DMS153 treated with DMSO at 0.1 percent for 48 hours (cell line): ENCODE data around the gene KCNJ5.
"Not testable (repeated sequence)": the region's sequence is repeated elsewhere in the genome, so short reads cannot be mapped to it uniquely, and the experiment has no call there.

ENCODE experiments used
- DNase-seq: peaks from one replicate; lab custom pipeline; 2025; ENCODE audit not compliant: unreplicated experiment; lab: John Stamatoyannopoulos, UW

KCNJ5 gene

DNA sequence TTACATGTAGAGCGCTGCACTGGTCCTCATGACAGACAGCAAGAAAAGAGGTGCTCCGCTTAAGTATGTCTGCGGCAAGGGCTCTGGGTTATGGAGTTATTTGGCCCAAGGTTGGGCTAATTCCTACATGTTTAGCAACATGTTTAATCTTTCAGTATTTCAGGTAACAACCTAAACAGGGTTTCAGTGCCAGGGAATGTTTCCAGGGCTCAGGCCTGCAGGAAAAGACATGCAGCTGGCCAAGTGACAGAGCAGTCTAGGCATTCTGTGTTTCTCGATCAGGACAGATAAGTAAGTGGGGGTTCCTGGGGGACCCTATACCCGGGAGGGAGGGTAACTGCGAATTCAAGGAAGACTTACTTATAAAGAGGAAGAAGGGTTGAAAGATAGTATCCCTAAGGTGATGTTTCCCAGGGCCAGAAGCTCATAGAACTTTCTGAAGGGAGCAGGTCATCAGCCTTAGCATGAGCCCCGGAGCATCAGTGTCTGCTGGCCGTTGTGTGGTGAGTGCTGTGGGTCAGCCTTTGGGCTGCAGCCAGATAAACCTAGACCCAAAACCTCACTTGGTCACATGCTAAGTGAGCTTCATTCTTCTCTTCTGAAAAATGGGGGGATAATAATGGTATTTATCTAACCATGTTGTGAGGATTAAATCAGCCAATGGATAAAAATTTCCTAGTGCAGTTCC is 18.4 kb downstream of the KCNJ5 start:
- DNase-seq, result no peak

DNA sequence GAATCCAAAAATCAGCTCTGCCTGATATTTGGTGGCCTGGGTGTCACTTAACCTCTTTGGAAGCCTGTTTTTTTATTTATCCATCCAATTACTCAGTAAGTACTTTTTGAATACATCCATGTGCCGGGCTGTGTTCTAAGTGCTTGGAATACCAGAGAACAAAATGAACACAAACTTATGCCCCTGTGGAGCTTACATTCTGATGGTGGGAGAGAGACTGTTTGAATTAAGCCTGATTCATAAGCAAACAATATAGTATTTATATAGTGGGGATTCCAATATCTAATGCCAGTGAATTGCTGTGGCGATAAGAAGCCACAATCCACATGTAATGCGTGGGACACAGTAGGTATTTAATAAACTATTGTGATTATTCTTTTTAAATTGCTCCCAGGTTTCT is 19.4 kb downstream of the KCNJ5 start:
- no peak for DNase-seq

DNA sequence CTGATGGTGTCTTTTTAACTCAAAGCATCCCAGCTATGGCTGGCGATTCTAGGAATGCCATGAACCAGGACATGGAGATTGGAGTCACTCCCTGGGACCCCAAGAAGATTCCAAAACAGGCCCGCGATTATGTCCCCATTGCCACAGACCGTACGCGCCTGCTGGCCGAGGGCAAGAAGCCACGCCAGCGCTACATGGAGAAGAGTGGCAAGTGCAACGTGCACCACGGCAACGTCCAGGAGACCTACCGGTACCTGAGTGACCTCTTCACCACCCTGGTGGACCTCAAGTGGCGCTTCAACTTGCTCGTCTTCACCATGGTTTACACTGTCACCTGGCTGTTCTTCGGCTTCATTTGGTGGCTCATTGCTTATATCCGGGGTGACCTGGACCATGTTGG is 20.1 kb downstream of the KCNJ5 start:
- DNase-seq, result no peak

DNA sequence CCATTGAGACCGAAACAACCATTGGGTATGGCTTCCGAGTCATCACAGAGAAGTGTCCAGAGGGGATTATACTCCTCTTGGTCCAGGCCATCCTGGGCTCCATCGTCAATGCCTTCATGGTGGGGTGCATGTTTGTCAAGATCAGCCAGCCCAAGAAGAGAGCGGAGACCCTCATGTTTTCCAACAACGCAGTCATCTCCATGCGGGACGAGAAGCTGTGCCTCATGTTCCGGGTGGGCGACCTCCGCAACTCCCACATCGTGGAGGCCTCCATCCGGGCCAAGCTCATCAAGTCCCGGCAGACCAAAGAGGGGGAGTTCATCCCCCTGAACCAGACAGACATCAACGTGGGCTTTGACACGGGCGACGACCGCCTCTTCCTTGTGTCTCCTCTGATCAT is 20.5 kb downstream of the KCNJ5 start:
- DNase-seq, result no peak

DNA sequence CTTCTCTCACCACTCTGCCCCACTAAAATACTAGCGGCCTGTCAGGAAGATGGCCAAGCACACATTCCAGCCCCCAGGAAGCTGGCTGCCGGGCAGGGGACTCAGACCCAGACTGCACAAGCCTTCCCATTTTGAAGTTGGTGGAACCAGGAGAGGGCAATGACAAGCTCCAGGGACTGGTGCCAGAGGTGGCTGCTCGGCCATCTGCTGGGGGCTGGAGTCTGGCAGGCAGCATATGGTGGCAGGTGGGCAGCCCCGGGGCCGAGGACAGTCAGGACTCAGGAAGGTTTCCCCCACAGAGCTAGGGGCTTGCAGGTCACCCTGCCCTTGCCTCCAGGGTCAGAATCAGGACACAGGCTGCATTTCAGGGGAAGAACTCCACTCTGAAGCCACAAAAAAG is 22.6 kb downstream of the KCNJ5 start:
- DNase-seq, result no peak

DNA sequence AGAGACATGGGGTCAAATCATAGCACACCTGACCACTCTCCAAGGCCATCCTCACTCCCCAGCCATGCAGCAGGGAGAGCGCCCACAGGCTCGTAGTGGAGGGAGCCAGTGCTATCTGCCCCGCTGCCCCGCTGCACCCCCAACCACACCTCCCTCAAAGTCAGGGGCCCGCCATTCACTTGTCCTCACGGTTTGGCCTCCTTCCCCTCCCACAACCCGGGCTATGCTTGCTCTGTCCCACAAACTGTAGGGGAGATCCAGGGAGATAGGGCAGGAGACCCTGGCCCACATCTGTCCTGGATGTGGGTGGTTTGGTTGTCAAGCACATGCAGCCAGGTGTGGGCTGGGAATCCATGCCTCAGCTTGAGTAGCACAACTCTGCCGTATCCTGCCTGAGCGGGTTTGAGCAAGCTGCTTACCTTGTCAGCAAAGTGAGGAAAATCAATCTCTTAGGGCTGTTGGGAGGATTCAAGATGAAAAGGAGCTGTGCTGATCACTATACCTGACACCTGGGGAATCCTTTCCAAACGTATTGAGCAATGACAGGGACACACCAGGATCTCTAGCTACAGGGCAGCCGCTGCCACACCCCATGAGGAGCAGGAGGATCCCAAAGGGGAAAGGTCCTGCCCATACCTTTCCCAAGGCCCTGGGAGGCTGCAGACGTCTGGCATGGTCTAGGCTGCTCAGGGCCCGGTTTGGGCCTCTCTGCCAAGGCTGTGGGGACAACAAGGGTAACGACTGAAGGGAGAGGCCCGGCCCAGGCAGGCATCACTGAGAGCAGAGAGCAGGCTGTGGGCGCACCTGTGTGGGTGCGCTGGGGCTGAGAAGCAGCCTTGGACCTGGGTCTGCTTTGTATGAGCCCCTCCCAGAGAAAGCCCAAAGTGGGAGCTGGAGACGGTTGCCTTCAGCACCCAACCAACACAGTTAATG is 23.3 kb downstream of the KCNJ5 start:
- DNase-seq, result no peak

DNA sequence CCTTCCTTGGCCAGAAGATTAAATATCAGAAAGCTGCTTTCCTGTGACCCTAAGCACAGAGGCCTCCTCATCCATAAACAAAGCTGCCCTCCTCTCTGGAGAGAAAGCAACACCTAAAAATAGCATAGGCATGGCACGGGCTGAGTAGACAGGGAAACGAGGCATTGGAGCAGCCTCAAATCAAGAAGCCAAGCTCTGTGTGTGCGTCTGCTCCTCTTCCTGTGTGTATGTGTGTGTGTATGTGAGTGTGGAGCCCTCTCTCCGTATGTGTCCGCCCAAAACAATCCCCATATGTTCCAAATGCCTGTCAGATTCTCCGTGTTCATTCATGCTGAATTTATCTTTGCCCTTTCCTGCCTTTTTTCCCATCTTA is 24.0 kb downstream of the KCNJ5 start:
- no peak for DNase-seq

DNA sequence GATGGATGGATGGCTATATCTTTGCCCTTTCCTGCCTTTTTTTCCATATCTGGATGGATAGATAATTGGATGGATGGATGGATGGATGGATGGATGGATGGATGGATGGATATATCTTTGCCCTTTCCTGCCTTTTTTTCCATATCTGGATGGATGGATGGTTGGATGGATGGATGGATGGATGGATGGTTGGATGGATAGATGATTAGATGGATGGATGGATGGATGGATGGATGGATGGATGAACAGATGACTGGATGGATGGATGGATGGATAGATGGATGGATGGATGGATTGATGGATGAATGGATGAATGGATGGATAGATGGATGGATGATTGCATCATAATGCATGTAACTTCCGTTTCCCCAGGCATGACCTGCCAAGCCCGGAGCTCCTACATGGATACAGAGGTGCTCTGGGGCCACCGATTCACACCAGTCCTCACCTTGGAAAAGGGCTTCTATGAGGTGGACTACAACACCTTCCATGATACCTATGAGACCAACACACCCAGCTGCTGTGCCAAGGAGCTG is 24.9 kb downstream of the KCNJ5 start:
- DNase-seq, result no peak

DNA sequence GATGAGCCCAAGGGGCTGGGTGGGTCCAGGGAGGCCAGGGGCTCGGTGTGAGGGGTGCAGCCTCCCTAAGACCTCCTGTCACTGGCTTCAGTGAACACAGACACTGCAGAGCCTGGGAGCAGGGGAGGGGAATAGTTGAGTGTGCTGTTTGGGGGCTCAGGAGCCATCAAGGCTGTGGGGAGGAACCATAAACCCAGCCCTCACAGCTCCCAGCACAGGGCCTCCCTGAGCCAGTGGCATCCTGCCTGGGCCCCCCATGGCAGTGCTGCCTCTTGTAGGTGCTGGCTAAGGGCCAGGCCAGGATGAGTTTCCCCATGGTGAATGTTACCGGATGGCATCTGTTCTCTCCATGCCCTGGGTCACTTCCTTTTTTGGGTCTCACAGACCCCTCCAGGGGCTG is 25.5 kb downstream of the KCNJ5 start:
- no peak for DNase-seq

DNA sequence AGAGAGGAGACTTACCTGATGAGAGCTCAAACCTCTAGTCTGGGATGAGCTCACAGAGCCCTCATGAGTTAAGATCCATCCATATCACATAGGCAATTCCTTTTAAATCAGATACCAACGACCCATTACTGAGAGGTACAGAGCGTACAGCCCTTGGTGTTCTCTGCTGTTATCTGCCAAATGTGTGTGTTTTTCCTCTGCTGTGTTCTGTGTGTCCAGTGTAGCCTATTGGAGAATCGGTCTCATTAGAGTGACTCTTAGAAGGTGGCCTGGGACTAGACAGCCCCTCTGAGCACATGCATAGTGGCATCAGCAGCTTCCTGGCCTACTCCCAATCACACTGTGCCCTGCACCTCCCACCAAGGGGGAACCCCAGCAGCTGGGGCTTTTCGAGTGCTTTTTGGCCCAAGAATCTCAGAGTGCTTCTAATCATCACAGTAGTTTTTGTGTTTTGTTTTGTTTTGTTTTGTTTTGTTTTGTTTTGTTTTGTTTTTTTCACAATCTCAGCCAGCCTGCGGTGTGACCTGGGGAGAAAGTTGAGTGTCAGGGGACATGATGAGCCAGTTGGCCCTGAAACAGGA is 26.1 kb downstream of the KCNJ5 start:
- DNase-seq, result no peak

DNA sequence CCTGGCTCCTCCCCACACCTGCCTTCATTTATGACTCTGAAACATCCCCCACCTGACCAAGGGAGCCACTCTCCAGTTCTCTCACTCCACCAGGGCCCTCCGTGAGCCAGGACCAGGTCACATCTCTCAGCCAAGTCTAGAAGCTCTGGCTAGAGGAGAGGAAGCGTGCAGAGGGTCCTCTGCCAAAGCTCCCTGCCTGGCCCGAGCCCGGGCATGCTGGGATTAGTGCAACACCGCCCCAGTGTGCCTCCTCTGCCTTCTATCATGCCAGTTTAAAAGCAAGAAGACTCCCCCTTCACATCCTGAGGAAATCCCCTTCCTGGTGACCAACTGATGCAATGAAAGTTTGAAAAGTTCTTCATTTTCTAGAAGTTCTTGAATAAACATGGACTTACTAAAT is 28.1 kb downstream of the KCNJ5 start:
- DNase-seq, result no peak

DNA sequence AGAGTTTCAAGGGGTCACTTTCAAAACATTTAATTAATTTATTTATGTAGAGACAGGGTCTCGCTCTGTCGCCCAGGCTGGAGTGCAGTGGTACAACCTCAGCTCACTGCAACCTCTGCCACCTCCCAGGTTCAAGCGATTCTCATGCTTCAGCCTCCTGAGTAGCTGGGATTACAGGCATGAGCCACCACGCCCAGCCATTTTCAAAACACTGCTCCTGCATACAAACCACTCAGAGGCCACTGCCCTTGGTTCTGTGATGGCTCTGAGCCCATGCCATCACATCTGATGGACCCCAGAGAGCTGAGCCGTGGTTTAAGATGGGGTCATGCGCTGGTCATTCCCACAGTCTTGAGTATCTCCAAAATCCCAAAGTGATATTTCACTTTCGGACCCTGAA is 28.5 kb downstream of the KCNJ5 start:
- not testable (repeated sequence) for DNase-seq

DNA sequence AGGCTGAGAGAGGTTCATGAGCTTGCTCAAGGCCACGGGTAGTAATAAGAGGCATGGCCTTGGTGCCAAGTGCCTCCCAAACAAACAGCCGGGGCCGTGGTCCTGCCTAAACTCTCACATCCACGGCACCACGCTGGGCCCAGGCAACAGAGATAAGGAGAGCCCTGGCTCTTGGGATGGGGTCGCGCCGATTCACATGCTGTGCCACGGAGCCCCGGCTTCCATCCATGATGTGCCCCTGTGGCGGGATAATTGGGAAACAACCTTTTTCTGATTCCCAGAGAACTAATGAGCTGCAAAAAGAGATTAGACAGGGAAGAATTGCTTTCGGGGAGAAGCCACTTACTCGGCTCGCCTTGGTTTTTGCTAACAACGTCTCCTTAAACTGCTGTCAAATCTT is 29.5 kb downstream of the KCNJ5 start:
- no peak for DNase-seq

DNA sequence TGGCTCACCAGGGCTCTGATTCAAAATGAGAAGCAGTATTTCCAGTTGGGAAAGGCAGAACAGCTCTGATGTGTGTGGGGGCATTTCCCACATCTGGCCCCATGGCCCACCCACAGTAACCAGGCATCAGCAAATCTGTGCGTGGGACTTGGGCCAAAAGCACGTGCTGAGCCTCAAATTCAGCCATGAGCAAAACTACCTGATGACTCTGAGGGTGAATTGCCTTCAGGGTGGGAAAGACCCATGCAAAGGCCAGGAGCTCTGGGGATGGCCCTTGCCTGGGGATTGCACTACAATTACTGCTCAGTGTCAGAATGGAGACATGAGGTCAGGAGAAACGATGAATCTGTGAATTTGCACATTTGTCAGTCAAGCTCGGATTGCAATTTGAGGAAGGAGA is 30.6 kb downstream of the KCNJ5 start:
- DNase-seq, result no peak

DNA sequence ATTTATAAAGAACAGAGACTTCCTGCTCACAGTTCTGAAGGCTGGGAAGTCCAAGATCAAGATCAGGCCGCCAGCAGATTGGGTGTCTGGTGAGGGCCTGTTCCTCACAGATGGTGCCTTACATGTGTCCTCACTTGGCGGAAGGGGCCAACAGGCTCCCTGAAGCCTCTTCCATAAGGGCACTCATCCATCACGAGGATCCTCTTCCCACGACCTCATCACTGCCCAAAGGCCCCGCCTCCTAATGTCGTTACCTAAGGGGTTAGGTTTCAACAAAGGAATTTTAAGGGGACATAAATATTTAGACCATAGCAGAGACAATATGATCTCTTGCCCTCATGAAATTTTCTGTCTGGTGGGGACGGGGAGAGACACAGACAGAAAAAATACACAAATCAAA is 32.9 kb downstream of the KCNJ5 start:
- DNase-seq, result no peak

DNA sequence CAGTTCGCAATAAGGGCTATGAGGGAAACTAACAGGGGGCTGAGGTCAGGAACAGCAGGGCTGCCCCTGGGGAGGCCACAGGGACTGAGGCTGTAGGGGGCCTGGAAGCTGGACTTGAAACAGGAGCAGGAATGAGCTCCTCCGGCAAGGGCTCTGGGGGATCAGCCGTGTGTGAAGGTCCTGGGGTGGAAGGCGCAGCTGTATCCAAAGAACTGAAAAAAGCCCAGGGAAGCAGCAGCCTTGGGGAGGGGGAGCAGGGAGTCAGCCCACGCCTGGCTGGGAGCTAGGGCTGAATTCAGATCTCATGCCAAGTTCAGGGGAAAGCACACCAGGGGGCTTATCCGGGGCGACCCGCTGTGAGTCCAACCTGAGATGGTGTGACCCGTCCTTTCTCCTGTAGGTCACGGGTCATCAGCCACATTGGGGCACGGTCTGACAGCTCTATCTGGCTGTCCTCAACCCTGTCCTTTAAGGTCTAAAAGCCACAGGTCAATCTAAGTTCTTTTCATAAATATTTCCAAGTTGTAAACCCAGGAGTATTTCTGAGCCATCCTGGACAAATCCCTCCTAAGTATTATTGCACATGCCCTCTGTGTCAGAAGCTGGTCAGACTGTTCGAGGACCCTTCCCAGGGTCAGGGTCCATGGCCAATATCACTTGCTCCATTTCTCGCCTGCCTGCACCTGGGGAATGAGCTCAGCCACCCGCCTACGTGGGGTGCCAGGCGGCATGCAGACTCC is 33.5 kb downstream of the KCNJ5 start:
- DNase-seq, result no peak

DNA sequence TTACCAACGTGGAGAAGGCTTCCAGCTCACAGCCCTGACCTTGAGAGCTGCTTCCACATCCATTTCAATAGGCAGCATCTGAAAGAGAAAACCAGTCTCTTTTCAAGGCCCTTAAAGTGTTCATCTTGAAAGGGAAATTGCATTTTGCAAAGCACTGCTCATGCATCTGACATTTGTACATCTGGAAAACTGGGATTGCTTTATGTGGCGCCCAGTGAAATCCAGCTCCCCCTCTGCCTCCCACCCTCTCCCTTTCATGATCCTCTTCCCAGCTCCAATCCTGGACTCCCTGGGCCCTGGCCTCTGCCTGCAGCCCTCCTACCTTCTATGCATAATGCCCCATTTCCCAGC is 34.1 kb downstream of the KCNJ5 start:
- no peak for DNase-seq

DNA sequence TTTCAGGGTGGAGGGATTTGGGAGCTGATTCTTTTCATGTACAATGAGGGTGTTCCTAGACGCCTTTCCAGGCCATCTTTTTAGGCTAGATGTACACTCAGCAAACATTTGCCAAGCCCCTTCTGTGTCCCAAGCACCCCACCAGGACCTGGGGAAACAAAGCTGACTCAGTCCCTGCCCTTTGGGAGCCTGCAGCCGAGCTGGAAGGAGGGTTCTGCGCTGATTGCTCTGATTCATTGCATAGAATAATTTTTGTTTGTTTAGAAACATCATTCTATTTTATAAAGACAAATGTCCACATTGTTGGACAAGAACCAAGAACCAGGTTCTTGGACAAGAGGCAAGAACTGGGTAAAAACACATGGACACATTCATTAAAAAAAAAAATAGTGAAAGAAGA is 34.8 kb downstream of the KCNJ5 start:
- DNase-seq, result no peak

DNA sequence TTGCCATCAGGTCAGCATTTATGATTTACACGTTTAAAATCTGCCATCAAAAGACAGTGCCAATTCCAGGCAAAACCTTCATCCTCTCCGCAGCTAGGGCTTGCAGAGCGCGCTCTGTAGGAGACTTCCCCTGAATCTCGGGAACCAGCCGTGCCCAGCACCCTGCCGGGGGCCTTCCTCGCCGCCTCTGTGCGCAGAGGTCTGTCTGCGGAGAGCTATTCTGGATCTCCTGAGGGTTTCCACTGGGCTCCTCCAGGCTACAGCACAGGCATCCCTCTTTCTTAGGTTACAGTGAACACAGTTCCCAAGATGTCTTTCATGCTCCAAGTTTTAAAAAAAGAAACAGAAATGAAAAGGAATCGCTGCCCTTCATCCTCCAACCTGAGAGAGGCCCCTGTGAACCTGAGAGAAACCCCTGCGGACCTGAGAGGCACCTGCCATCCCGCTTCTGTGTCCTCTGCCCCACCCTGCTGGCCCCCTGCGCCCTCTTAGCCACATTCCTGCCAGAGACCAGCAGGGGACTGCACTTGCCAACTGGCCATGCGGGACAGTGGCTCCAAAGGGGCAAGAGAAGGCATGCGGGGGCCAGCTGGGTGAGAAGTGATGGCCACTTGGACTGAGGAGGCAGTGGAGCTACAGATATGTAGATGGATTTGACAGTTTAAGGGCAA is 35.4 kb downstream of the KCNJ5 start:
- DNase-seq, result no peak

DNA sequence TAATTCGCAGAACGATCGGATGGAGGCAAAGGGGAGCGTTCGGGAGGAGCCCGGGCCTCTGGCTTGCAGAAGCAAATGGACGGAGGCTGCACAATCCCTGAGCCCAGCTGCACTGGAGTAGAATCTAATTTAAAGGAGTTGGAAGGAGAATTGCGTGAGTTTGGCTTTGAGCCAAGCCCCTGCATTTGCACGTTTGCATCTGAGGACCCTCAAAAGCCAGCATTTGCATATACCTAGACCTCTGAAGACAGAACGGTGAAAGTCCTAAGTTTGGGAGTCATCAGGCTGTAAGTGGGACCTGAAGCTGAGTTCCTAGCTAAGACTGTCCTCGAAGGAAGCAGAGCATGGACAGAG is 35.9 kb downstream of the KCNJ5 start:
- DNase-seq, result no peak
